Tibial nerve (tissue), 4 donors: ENCODE results near the gene ENC1. TPM values are rescaled to one million over a fixed set of nuclear protein-coding genes. Genes with fewer than 3 reads are reported as not detected.

Source experiments
- DNase-seq, 2 donors: peaks; one replicate each; pipeline ENCODE4 v3.0.0-alpha.2; 2019; ENCODE audit warnings: low spot score in 2 of 2
- H3K27ac ChIP-seq, 4 donors: fragments of 200-600 bp; sonication (generic) in 3 of 4; one replicate each; pipeline ENCODE4 v1.5.1; 2017 to 2019; ENCODE audit warnings: mild to moderate bottlenecking in 1 of 4
- H3K27me3 ChIP-seq, 2 donors: fragments of 200-600 bp; sonication (generic) in 1 of 2; one replicate each; pipeline versions ENCODE4 v1.5.1 to v1.6.0; 2017 to 2019
- H3K36me3 ChIP-seq, 3 donors: fragments of 200-600 bp; sonication (generic); one replicate each; pipeline ENCODE4 v1.5.1; 2018 to 2019
- H3K4me1 ChIP-seq, 4 donors: fragments of 200-600 bp; sonication (generic) in 3 of 4; one replicate each; pipeline ENCODE4 v1.5.1; 2017 to 2019
- H3K4me3 ChIP-seq, 4 donors: fragments of 200-600 bp; sonication (generic) in 3 of 4; one replicate each; pipeline ENCODE4 v1.5.1; 2017 to 2019; ENCODE audit warnings: mild to moderate bottlenecking in 1 of 4, moderate library complexity in 1 of 4
- H3K9me3 ChIP-seq, 4 donors: fragments of 200-600 bp; sonication (generic) in 3 of 4; one replicate each; pipeline ENCODE4 v1.5.1; 2017 to 2019
- CTCF ChIP-seq, 5 experiments: fragments of 200-600 bp in 3 of 5; fragments of 450-650 bp in 2 of 5; sonication (generic) in 3 of 5; IDR thresholded peaks; one replicate each; pipeline ENCODE4 v1.5.1; 2016 to 2019; ENCODE audit warnings: antibody characterized with exemption in 5 of 5, mild to moderate bottlenecking in 3 of 5, moderate library complexity in 2 of 5
- EP300 ChIP-seq, 2 donors: sonication (generic); formaldehyde crosslinking; IDR thresholded peaks; one replicate each; pipeline ENCODE4 v1.6.1; 2017; ENCODE audit warnings: antibody characterized with exemption in 2 of 2, mild to moderate bottlenecking in 1 of 2
- POLR2A ChIP-seq, 2 donors: fragments of 450-650 bp; IDR thresholded peaks; one replicate each; pipeline ENCODE4 v1.6.1; 2017; ENCODE audit warnings: antibody characterized with exemption in 2 of 2, mild to moderate bottlenecking in 2 of 2, moderate library complexity in 2 of 2
- WGBS, 2 donors: methylation state at CpG; one replicate each; pipeline ENCODE4 v1.1.5; 2018; 5-methylcytosine and 5-hydroxymethylcytosine counted together
- total RNA-seq, 4 donors: library from RNA; depleted of rRNA; stranded (reverse); fragments of >200 nt; gene quantifications; one replicate each; pipeline ENCODE4 v1.1.0, GENCODE V29; 2016

ENC1 gene
- 10 to 100 TPM in 2 of 4 donors, 1 to 10 TPM in 2; 4.0 to 11.7 (median 7.7) TPM for total RNA-seq

GRCh38 chr5:74640450-74640953 lies at the start of gene ENC1:
Gene ENC1, minus strand, starts transcription at chr5:74640728. Its CDS starts 4,243 bp downstream, at chr5:74636485.
- Histone ChIP-seq H3K4me1 (peaks cover 0 to 34% (median 8%) of the 10 kb centered on the region in 4 donors), H3K27ac (peak within 1 kb of the TSS in 3 of 4 donors; percentile 49 to 85 (median 78)), H3K4me3 (peak within 1 kb of the TSS; percentile 53 to 73 (median 68)), H3K9me3 (no peaks in the 10 kb centered on the region), H3K27me3 (no peaks in the 10 kb centered on the region), H3K36me3 (peaks cover 0 to 4% (median 0%) of the 10 kb centered on the region in 3 donors)
- DNase-seq = peak; percentile 58 to 61
- 1% methylated on average over 25 to 47 of the region's 59 CpGs for WGBS, 2 donors
- TF ChIP-seq EP300 (IDR thresholded peaks at IDR 0.05) (peak in 1 of 2 donors; percentile 65), POLR2A (IDR thresholded peaks at IDR 0.05) (peak in 1 of 2 donors; percentile 49), CTCF (IDR thresholded peaks at IDR 0.05) (peak; percentile 43 to 87 (median 49))

GRCh38 chr5:74686962-74687751 lies 46.6 kb upstream of the ENC1 start:
- 80 to 83% methylated on average over 5 of the region's 5 CpGs for WGBS, 2 donors
- H3K27me3 ChIP-seq = no peaks in the 10 kb centered on the region
- peak overlapping the region in 1 of 4 donors; percentile 28 for H3K27ac ChIP-seq
- H3K9me3 ChIP-seq = no peaks in the 10 kb centered on the region
- peaks cover 0 to 25% (median 16%) of the 10 kb centered on the region in 4 donors for H3K4me1 ChIP-seq
- TF ChIP-seq EP300 (IDR thresholded peaks at IDR 0.05) (no peak), CTCF (IDR thresholded peaks at IDR 0.05) (no peak), POLR2A (IDR thresholded peaks at IDR 0.05) (no peak)
- DNase-seq = no peak
- peaks cover 0 to 20% (median 0%) of the 10 kb centered on the region in 3 donors for H3K36me3 ChIP-seq
- H3K4me3 ChIP-seq = no peak overlapping the region

- H3K4me1 ChIP-seq = peaks cover 0 to 25% (median 16%) of the 10 kb centered on the region in 4 donors
- TF ChIP-seq CTCF (IDR thresholded peaks at IDR 0.05) (no peak), EP300 (IDR thresholded peaks at IDR 0.05) (peak in 1 of 2 donors; percentile 45)
- WGBS, 2 donors = 54 to 56% methylated on average over 10 of the region's 10 CpGs
- peaks cover 0 to 19% (median 0%) of the 10 kb centered on the region in 3 donors for H3K36me3 ChIP-seq
- H3K27me3 ChIP-seq = no peaks in the 10 kb centered on the region
- peak in 1 of 2 donors; percentile 45 for DNase-seq
- no peaks in the 10 kb centered on the region for H3K9me3 ChIP-seq
- peak overlapping the region; percentile 66 to 97 (median 79) for H3K4me3 ChIP-seq
- peak overlapping the region in 3 of 4 donors; percentile 84 to 91 (median 89) for H3K27ac ChIP-seq
Observed at GRCh38 chr5:74685979-74686631, 45.6 kb upstream of the ENC1 start.

DNA sequence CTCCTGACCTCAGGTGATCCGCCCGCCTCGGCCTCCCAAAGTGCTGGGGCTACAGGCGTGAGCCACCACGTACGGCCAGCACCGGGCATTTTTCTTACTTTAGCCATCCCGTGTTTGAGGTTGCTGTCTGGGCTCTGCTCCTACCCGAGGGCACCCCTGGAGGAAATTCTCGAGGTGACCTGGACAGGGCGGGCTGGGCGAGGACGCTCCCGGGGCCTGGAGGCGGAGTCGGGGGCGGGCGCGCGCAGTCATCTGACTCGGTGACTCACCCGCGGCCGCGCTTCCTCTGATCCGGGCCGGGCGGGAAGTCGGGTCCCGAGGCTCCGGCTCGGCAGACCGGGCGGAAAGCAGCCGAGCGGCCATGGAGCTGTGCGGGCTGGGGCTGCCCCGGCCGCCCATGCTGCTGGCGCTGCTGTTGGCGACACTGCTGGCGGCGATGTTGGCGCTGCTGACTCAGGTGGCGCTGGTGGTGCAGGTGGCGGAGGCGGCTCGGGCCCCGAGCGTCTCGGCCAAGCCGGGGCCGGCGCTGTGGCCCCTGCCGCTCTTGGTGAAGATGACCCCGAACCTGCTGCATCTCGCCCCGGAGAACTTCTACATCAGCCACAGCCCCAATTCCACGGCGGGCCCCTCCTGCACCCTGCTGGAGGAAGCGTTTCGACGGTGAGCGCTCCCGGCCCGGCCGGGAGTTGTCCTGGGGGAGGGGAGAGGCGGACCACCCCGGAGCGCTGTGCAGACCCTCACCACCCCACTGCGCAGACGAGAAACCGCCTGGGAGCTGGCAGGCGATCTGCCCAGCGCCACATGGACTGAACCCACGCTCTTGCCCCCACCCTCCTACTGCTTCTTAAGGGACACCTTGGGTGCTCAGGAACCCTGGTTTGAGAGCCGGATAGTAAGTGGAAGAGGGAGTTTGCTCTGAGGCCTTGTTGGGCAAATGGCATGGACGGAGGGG lies 44.6 kb upstream of the ENC1 start, which contains the start of gene HEXB:
HEXB (plus strand) TSS at position 334 of the 952 bp plus-strand sequence; CDS start at position 362, 28 bp downstream.
- peak; percentile 83 to 84 for DNase-seq
- peak within 1 kb of the TSS; percentile 66 to 97 (median 79) for H3K4me3 ChIP-seq
- peaks cover 0 to 25% (median 16%) of the 10 kb centered on the region in 4 donors for H3K4me1 ChIP-seq
- H3K27me3 ChIP-seq = no peaks in the 10 kb centered on the region
- H3K9me3 ChIP-seq = no peaks in the 10 kb centered on the region
- WGBS, 2 donors = 4 to 12% methylated on average over 29 to 61 of the region's 78 CpGs
- H3K36me3 ChIP-seq = peaks cover 0 to 10% (median 0%) of the 10 kb centered on the region in 3 donors
- H3K27ac ChIP-seq = peak within 1 kb of the TSS; percentile 83 to 91 (median 86)
- TF ChIP-seq CTCF (IDR thresholded peaks at IDR 0.05) (no peak), POLR2A (IDR thresholded peaks at IDR 0.05) (peak; percentile 80 to 86), EP300 (IDR thresholded peaks at IDR 0.05) (peak in 1 of 2 donors; percentile 90)
